CD4-positive, alpha-beta T cell treated with Interleukin-12 subunit alpha and Interleukin-12 subunit beta, for 1 hour (primary cell): ENCODE data around the gene SECTM1.

Source experiments
- DNase-seq: peaks from one replicate; pipeline ENCODE4 v3.0.0-alpha.2; 2020

SECTM1 gene

GRCh38 chr17:82314012-82314726, 19.4 kb downstream of the SECTM1 start:
- no peak for DNase-seq

GRCh38 chr17:82313195-82314011, 20.2 kb downstream of the SECTM1 start:
- no peak for DNase-seq

DNA sequence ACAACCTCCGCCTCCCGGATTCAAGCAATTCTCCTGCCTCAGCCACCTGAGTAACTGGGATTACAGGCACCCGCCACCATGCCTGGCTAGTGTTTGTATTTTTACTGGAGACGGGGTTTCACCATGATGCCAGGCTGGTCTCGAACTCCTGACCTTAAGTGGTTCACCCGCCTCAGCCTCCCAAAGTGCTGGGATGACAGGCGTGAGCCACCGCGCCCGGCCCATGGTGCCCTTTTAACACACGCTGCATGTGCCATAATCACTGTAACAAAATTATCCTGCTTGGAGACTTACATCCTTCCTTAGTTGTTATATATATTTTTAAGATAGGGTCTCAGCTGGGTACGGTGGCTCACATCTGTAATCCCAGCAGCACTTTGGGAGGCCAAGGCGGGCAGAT, 21.6 kb downstream of the SECTM1 start:
- no peak for DNase-seq

DNA sequence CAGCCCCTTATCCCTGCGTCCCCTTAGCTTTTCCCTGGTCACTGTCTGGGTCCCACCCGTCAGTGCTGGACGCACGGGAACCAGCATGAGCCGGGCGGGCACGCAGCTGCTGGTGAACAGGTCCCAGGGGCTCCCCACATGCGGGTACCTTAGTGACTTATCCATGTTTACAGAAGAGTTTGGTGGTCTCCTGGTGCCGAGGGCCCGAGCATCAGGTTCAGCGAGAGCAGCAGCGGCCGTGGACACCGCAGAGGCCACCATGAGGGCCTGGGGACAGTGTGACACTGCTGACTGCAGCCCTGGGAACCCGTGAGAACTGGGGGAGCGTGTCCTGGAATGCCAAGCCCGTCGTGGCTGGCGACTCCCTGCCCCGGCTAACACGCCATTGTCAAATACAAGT, 22.7 kb downstream of the SECTM1 start:
- DNase-seq = no peak

- DNase-seq = no peak
Observed at GRCh38 chr17:82309656-82310570, 23.7 kb downstream of the SECTM1 start.

DNA sequence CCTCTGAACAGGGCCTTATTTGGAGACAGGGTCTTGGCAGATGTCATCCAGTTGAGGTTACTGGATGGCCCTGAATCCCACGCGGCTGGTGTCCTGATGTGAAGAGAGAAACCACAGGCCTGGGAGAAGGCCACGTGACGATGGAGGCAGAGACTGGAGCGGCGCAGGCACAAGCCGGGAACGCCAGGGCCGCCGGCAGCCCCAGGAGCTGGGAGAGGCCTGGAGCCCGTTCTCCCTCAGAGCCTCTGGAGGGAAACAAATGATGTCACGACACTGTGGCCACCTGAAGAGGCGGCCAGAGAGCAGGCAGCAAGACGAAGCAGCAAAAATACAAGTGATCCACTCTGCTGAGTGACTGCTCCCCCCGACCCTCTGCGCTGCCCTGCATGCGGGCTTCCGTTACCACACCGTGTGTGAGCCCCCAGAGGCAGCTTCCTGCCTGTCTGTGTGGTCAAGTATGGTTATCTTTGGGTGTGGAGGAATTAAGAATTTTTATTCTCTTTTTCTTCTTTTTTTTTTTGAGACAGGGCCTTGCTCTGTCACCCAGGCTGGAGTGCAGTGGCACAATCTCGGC, 27.8 kb downstream of the SECTM1 start:
- DNase-seq = no peak

DNA sequence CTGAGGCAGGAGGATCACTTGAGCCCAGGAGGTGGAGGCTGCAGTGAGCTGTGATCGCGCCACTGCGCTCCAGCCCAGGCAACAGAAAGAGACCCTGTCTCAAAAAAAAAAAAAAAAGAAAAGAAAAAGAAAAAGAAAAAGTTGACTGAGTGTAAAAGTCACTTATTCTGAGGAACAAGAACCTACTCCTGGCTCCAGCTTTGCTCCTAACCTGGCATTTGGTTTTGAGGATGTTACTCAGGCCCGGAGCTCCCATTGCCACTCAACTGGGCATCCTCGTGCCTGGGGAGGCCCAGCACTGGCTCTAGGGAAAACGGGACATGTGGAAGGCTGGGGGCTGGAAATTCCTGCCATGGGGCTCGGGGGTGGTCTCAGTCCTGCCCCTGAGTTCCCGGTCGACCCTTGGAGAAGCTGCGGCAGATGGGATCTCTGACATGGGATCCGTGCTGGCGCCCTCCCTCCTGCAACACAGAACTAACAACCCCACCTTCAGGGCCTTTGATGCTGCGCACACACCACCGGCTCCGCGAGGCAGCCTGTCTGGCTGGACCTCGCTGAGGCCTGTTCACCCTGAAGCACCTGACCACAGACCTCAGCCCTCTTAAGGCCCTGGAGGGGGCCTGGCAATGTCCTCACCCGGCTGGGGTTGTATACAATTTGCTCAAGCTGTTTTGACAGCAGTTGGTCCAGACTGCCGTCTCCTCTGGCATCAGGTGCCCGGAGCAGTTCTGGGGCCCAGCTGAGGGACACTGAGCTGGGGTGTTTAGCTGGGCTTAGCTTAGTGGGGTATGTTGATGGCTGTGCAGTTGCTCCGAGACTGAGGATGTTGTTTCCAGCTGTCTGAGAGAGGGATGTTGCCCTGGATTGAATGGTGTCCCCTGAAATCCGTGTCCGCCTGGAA, 28.5 kb downstream of the SECTM1 start:
- DNase-seq = no peak

DNA sequence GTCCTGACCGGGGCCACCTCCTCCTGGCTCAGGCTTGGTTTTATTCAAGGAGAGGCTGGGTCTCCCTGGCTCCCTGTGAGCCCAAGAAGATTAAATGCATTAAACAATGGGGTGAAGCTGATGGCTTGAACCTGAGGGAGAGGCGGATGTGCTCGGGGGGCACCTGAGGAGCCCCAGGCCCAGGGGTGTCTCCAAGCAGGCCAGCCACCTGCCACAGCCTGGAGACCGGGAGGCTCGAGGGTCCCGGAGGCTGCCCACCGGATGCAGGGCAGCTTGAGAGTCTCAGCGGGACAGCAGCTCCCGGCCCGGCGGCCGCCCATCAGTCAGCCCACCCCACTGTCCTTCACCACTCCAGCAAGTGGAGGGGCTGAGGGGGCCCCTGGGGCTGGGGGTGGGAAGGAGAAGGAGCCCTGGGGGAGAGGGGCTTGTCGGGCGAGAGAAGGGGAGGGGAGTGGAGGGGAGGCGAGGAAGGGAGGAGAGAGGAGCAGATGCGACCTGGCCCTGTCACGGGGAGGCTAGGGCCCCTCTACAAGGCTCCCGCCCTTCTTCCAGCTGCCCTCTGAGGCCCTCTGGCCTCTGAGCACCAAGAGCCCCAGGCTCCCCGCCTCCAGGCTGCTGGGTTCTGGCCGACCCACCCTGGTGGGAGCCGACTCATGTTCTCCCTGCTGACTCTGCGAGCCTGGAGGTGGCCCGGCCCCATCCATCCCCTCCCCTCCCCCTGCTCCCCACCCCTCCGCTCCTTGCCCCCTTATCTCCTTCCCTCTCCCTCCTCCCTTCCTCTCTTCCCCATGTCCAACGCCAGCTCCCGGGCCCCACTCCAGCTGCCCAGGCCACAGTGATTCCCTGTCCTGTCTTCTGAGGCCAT, 29.4 kb downstream of the SECTM1 start:
- DNase-seq = no peak

DNA sequence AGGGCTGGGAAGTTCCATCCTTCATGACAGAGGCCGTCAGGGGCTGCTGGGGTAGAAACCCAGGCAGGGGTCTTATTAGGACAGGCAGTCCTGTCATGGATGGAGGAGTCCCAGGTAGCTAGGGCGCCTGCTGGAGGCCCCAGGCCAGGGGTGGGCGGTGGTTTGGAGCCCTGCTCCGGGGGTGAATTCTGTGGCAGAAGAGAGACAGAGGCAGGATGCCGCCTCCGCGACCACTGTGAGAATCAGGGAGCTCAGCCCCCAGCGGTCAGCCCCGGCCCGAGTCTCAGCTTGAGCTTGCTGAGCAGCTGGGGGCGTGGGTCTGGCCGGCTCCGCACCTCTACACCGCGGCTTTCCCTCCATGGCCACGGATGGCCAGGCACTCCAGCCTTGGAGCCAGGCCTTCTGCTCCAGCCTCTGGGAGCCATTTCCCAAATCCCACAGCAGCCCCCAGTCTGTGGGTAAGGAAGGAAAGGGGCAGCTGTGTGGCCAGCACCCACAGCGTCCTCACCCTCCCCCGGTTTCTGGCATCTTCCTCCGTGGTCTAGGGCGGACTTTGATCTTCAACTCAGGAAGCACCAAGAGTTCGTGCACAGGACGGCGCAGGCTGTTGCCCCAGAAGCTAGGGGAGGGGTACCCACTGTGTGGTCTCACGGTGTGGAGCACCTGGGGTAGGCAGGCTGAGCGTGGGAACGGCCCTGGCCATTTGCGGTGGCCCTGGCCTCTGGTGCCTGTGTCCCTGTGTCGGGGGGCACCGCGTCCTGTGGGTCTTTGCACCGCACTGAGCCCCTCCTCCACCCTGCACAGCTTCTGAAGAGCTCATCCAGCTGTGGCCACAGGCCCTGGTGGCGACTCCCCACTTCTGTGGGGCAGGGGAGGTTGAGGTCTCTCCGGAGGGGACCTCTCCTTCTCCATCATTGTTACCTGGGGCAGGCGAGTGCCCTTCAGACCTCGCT, 30.3 kb downstream of the SECTM1 start:
- DNase-seq = peak; percentile 56

DNA sequence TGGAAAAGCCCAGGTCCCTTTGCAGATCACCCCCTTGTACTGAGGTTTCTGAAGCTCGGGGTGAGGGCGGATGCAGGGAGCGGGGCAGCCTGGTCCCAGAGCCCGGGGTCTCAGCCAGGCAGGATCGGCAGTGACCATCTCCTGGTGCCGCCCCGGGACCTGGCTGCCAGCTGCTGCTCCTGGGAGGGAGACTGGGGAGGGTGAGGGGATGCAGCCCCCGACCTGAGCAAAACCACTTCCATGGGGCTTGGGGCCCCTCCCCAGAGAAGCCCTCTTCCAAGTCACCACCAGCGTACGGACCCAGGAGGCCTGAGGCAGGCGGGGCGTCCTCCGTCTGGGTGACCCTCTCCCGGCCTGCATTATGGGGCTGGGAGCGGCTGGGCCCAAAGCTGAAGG, 31.0 kb downstream of the SECTM1 start:
- DNase-seq = no peak

DNA sequence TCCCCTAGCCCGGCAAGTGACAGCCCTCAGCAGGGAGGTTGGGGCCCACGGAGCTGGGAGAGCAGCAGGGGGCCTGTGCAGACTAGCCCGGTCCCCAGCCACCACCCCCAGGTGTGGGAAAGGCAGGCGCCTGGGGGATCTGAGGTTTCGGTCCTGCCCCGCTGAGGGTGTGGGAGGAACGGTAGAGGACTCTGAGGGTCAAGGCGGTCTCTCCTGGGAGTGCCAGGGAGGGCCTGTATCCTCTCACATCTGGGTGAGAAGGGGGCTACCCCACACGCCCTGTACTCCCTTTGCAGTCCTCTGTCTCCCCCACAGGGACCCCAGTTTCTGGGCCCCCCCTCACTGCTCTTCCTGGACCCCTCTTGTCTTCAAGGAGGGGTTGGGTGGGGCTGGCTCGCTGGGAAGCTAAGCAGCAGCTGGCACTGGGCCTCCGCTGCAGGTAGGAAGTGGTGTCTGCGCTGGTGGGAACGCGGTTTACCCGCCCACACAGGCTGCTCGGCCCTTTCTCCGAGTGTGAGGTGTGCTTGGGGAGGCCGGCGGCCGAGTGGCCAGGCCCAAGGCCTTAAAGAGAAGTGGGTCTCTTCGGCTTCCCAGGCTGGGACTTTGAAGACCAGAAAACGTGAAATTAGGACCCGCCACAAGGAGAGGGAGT, 31.5 kb downstream of the SECTM1 start:
- peak; percentile 59 for DNase-seq

DNA sequence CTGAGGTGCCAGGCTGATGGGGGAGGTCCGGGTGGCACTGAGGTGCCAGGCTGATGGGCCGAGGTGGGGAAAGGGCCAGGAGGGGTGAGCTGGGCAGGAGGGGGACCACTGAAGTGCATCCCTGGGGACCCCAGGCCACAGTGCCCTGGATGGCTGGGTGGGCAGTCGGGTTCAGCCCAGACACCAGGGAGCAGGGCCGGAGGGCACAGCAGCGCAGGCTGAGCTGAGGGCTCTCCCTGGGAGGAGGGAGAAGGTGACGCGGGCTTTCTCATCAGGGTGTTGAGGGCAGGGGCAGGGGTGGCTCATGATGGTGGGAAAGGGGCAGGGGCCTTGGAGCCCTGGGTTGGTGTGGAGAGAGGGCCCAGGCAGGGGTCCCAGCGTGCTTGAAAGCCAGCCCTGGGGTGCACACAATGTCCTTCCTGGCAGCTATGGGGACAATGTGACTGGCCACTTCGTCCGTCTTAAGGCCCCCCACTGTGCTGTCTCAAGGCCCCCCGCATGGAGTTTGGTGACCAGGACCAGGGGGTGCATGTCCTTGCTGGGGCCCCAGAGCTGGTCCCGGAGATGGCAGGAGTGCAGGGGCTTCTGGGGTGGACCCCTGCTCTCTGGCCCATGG, 32.2 kb downstream of the SECTM1 start:
- DNase-seq = no peak

DNA sequence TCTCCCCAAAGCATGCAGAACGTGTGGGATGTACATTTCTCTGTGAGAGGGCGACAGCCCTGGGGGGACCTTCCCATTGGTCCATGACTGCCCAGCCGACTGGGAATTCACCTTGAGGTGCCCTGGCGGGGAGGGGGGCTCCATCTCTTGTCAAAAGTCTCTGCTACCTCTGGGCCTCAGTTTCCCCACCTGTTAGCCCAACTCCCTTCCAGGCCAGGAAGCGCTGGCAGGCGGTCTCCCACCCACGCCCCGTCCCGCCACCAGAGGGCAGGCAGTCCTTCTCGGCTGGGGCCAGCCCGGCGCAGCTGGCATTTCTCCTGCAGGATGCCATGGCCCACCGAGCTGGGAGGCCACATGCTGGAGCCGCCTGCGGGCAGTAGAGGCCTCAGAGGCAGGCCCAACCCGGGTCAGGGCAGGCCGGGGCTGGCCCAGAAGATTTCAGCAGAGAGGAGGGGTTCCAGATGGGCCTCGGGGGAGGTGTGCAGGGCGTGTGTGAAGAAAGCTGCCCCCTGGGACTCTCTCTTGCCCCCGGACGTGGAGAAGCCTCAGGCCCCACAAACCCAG, 32.8 kb downstream of the SECTM1 start:
- DNase-seq = peak; percentile 70

GRCh38 chr17:82300228-82300627, 33.3 kb downstream of the SECTM1 start:
- DNase-seq = no peak

GRCh38 chr17:82299452-82299851, 34.1 kb downstream of the SECTM1 start:
- DNase-seq = no peak

DNA sequence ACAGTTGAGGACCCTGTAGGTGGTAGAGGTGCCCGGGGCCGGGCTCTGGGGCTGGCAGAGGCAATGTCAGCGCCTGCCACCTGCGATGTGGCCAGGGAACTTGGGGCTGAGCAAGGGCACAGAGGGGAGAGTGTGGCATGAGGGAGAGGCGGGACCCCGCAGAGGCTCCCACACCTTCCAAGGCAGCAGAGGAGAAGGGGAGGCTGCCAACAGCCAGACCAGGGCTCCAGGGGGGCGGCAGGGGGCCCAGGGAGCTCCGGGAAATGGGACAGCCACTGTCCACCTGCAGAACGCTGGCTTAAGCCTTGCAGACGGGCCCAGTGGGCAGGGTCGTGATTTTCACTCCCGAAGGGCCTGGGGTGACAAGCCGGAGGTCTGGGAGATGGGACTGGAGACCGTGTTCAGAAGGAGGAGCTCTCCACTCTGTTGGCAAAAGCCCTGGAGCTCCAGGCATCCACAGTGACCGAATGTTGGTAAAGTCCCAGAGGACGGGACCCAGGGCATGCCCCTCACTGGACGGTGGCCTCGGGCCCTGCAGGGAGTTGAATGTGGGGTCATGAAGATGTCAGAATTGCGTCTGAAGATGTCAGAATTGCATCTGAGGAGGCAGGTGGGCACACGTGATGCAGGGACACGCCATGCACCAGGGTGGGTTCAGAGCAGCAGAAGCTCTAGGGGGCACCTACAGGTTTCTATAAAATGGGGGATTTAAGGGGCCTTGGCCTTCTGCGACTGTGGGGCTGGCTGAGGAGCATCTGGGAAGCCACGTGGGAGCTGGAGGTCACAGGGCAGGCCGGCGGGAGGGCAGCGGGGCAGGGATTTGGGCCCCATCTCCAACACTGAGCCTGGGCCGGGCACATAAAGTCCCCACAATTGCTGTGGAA, 34.8 kb downstream of the SECTM1 start:
- no peak for DNase-seq
